Measurements from ENCODE around the gene ELP1.
"Not testable (repeated sequence)": the region's sequence is repeated elsewhere in the genome, so short reads cannot be mapped to it uniquely, and the experiment has no call there.

Gene ELP1

DNA sequence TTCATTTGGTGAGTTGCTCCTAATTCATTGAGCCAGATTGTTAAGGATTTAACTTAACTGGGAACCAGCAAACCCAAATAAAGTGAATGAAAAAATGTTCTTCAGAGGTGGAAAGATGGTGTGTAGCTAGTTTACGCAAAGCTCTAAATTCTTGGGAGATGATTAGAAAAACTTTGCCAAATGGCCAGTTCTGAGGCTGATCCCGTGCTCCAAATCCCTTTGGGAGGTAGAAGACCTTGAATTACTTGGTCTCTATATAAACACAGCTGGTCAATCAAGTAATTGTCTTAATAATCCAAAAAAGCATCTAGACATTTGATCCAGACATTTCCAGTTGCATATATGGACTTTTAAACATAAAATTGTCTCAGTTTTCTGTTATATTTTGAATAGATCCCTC, 89.5 kb downstream of the ELP1 start:
- H2AFZ ChIP-seq = no peak overlapping the region
- H3K79me2 ChIP-seq = no peaks in the 10 kb centered on the region
- H3K27ac ChIP-seq = no peak overlapping the region
- H3K4me2 ChIP-seq (ENCODE audit: low read length) = no peak overlapping the region
- no peaks in the 10 kb centered on the region for H3K4me1 ChIP-seq
- H3K9me3 ChIP-seq (ENCODE audit: control insufficient read depth, low read length) = no peaks in the 10 kb centered on the region
- TF ChIP-seq, protein P1, sequence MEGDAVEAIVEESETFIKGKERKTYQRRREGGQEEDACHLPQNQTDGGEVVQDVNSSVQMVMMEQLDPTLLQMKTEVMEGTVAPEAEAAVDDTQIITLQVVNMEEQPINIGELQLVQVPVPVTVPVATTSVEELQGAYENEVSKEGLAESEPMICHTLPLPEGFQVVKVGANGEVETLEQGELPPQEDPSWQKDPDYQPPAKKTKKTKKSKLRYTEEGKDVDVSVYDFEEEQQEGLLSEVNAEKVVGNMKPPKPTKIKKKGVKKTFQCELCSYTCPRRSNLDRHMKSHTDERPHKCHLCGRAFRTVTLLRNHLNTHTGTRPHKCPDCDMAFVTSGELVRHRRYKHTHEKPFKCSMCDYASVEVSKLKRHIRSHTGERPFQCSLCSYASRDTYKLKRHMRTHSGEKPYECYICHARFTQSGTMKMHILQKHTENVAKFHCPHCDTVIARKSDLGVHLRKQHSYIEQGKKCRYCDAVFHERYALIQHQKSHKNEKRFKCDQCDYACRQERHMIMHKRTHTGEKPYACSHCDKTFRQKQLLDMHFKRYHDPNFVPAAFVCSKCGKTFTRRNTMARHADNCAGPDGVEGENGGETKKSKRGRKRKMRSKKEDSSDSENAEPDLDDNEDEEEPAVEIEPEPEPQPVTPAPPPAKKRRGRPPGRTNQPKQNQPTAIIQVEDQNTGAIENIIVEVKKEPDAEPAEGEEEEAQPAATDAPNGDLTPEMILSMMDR (IDR thresholded peaks at IDR 0.05) = no peak
- H3K27me3 ChIP-seq (ENCODE audit: control insufficient read depth, insufficient read depth, low read length) = no peaks in the 10 kb centered on the region
- H3K4me3 ChIP-seq (ENCODE audit: low read depth, low read length) = no peak overlapping the region
- no peak overlapping the region for H3K9ac ChIP-seq
- no peaks in the 10 kb centered on the region for H3K36me3 ChIP-seq (ENCODE audit: control insufficient read depth, insufficient read depth, low read length)

DNA sequence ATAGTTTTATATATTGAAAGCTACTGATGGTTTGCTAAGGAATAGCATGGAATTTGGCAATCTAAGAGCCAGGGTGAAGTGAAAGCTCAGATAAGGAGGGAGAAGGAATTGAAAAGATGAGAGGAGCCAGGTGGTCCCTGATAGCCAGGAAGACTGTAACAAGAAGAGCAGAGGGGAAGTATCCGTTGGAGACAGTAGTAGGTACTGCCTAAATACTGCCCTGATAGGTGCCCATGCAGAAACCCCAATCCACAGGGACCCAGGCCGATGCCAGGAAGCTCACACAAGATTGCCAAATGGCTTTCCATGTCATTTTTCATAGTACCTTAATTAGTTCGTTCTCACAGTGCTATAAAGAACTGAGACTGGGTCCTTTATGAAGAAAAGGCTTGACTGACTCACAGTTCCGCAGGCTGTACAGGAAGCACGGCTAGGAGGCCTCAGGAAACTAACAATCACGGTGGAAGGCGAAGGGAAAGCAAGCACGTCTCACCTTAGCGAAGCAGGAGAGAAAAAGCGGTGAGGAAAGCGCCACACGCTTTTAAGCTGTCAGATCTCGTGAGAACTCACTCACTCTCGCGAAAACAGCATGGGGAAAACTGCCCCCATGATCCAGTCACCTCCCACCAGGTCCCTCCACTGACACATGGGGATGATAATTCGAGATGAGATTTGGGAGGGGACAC, 91.2 kb downstream of the ELP1 start:
- H3K4me3 ChIP-seq (ENCODE audit: low read depth, low read length) = no peak overlapping the region
- TF ChIP-seq, protein P1 (IDR thresholded peaks at IDR 0.05) = no peak
- H3K36me3 ChIP-seq (ENCODE audit: control insufficient read depth, insufficient read depth, low read length) = no peaks in the 10 kb centered on the region
- H3K9ac ChIP-seq = no peak overlapping the region
- no peaks in the 10 kb centered on the region for H3K27me3 ChIP-seq (ENCODE audit: control insufficient read depth, insufficient read depth, low read length)
- no peak overlapping the region for H3K27ac ChIP-seq
- H2AFZ ChIP-seq = no peak overlapping the region
- H3K9me3 ChIP-seq (ENCODE audit: control insufficient read depth, low read length) = no peaks in the 10 kb centered on the region
- no peaks in the 10 kb centered on the region for H3K79me2 ChIP-seq
- H3K4me1 ChIP-seq = no peaks in the 10 kb centered on the region
- H3K4me2 ChIP-seq (ENCODE audit: low read length) = no peak overlapping the region

DNA sequence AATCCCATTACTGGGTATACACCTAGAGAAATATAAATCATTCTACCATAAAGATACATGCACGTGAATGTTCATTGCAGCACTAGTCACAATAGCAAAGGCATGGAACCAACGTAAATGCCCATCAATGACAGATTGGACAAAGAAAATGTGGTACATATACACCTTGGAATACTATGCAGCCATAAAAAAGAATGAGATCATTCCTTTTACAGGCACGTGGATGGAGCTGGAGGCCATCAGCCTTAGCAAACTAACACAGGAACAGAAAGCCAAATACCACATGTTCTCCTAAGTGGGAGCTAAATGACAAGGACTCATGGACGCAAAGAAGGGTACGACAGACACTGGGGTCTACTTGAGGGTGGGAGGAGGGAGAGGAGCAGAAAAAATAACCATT, 94.4 kb downstream of the ELP1 start:
- H3K4me3 ChIP-seq (ENCODE audit: low read depth, low read length); H3K27me3 ChIP-seq (ENCODE audit: control insufficient read depth, insufficient read depth, low read length); H3K27ac ChIP-seq; H3K4me2 ChIP-seq (ENCODE audit: low read length); H3K36me3 ChIP-seq (ENCODE audit: control insufficient read depth, insufficient read depth, low read length); H3K79me2 ChIP-seq; H3K4me1 ChIP-seq; H3K9ac ChIP-seq; H2AFZ ChIP-seq; H3K9me3 ChIP-seq (ENCODE audit: control insufficient read depth, low read length): not testable (repeated sequence)

DNA sequence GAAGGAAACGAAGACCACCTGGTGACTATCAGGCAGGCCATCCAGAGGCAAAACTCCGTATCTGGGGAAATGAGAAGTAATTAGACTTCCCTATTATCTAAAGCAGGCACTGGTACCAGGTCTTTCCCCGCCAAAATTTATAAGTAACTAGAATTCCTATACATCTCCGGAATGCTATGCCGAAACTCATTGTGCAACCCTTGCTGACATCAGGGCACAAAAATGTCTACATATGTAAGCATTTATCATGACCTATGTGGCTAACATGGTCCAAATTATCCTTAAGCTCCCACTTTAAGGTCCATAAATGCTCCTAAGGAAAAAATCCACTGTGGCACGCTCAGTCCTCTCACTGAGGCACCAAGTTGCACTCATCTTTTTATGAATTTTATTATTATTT, 95.9 kb downstream of the ELP1 start:
- Histone ChIP-seq H2AFZ (no peak overlapping the region), H3K36me3 (ENCODE audit: control insufficient read depth, insufficient read depth, low read length) (no peaks in the 10 kb centered on the region), H3K9ac (no peak overlapping the region), H3K27ac (no peak overlapping the region), H3K79me2 (no peaks in the 10 kb centered on the region), H3K27me3 (ENCODE audit: control insufficient read depth, insufficient read depth, low read length) (no peaks in the 10 kb centered on the region), H3K4me1 (no peaks in the 10 kb centered on the region), H3K4me3 (ENCODE audit: low read depth, low read length) (no peak overlapping the region), H3K4me2 (ENCODE audit: low read length) (no peak overlapping the region), H3K9me3 (ENCODE audit: control insufficient read depth, low read length) (no peaks in the 10 kb centered on the region)
- TF ChIP-seq, protein P1 (IDR thresholded peaks at IDR 0.05) = no peak

DNA sequence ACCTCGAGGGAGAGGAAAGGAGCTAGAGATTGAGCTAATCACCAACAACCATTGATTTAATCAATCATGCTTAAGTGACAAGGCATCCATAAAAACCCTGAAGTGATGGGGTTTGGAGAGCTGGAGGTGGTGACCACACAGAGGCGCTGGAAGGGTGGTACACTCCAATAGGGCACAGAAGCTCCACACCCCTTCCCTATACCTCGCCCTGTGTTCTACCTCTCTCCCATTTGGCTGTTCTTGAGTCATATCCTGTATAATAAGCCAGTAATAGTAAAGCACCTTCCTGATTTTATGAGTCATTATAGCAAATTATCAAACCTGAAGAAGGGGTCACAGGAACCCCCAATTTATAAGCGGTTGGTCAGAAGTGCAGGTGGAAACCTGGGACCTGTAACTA, 96.4 kb downstream of the ELP1 start:
- Histone ChIP-seq H3K9ac (no peak overlapping the region), H3K79me2 (no peaks in the 10 kb centered on the region), H3K9me3 (ENCODE audit: control insufficient read depth, low read length) (no peaks in the 10 kb centered on the region), H3K4me1 (no peaks in the 10 kb centered on the region), H2AFZ (no peak overlapping the region), H3K27me3 (ENCODE audit: control insufficient read depth, insufficient read depth, low read length) (no peaks in the 10 kb centered on the region), H3K27ac (no peak overlapping the region), H3K36me3 (ENCODE audit: control insufficient read depth, insufficient read depth, low read length) (no peaks in the 10 kb centered on the region), H3K4me2 (ENCODE audit: low read length) (no peak overlapping the region), H3K4me3 (ENCODE audit: low read depth, low read length) (no peak overlapping the region)
- TF ChIP-seq, protein P1 (IDR thresholded peaks at IDR 0.05) = no peak

Data from parathyroid adenoma (tissue), 2 donors.